Fibroblast of villous mesenchyme (primary cell): ENCODE measurements around the gene PRKACA. TPM values are rescaled to one million over a fixed set of nuclear protein-coding genes. Genes with fewer than 3 reads are reported as not detected.
"Not testable (repeated sequence)": the region's sequence is repeated elsewhere in the genome, so short reads cannot be mapped to it uniquely, and the experiment has no call there.

ENCODE experiments used
- DNase-seq: peaks from one replicate; pipeline ENCODE4 v3.0.0-alpha.2; 2010; ENCODE audit warnings: low read depth
- H3K4me3 ChIP-seq: 2 replicates; pipeline ENCODE4 v1.5.1; 2011; ENCODE audit warnings: low read depth, mild to moderate bottlenecking, low read length
- total RNA-seq: library from RNA; depleted of rRNA; stranded (reverse); fragments of >200 nt; gene quantifications from 2 replicates; pipeline ENCODE4 v1.2.3, GENCODE V29; 2012
- TF ChIP-seq, protein P1 (sequence below): IDR thresholded peaks from 2 replicates; pipeline ENCODE4 v1.5.1; 2012; ENCODE audit warnings: low read depth, mild to moderate bottlenecking, low read length; ENCODE audit not compliant: insufficient read depth

The PRKACA gene
- total RNA-seq, 1 donor = 50.1 TPM

DNA sequence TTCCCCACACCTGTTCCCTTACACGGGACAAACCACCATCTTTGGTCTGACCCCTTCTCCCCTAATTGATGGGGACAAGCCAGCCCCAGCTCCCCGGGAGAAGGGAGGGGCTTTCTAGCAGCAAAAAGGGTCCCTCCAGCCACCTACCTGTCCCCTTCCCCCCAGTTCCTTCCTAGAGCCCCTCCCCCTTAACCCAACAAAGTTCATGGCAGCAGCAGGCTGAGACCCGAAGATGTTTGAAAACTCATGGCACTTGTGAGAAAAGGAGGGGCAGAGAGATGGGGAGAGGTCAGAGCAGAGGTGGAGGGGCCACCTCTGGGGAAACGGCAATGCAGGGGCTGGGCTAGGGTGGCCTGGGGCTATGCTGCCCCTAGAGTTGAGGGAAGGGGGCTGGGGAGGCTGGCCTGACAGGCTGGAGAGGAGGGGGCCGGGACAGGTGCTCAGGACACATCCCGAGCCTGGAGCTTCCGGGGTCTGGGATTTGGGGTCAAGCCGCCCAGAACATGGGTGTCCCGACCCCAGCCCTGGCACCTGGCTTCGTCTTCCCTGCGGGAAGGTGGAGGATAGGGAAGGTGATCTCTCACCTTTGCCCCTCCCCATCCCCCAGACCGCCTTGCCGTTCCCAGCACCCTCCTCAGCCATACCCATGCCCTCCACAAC lies 31.3 kb upstream of the PRKACA start:
- H3K4me3 ChIP-seq = no peak overlapping the region
- DNase-seq = no peak
- TF ChIP-seq, protein P1, sequence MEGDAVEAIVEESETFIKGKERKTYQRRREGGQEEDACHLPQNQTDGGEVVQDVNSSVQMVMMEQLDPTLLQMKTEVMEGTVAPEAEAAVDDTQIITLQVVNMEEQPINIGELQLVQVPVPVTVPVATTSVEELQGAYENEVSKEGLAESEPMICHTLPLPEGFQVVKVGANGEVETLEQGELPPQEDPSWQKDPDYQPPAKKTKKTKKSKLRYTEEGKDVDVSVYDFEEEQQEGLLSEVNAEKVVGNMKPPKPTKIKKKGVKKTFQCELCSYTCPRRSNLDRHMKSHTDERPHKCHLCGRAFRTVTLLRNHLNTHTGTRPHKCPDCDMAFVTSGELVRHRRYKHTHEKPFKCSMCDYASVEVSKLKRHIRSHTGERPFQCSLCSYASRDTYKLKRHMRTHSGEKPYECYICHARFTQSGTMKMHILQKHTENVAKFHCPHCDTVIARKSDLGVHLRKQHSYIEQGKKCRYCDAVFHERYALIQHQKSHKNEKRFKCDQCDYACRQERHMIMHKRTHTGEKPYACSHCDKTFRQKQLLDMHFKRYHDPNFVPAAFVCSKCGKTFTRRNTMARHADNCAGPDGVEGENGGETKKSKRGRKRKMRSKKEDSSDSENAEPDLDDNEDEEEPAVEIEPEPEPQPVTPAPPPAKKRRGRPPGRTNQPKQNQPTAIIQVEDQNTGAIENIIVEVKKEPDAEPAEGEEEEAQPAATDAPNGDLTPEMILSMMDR = no peak

DNA sequence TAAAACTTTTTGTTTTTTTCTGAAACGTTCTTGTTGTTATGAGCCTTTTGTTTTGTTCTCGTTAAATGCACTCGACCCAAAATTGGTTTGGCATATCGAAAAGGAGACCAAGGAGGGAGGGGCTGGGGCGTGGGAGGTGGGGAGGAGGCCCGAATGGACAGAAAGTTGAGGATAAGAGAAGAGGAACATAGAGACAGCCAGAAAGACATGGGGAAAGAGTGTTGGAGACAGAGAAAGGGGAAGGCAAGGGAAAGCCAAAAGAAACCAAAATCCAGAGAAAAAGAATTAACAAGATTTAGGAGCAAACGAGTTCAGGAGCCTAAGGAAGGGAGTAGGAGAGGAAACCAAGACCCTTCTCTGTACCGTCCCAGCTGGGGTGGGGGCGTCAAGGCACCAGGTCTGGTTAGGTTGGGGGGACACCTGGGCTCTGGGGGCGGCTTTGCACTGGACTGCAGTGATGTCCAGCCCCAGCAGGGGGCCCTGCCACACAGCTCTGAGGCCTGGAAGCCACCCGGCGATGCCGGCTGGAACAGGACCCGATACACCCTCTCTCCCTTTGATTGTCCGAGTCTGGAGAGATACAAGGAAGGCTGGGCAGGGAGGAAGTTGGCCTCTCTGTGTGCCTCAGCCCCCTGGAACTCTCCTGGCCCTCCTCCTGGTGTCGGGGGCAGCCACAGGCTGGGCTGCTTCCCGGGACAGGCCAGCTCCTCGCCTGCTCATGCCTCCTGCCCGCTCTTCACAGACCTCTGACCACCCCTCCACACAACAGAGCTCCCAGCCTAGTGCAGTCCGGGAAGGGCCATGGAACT lies 30.4 kb upstream of the PRKACA start:
- no peak overlapping the region for H3K4me3 ChIP-seq
- TF ChIP-seq, protein P1 = peak; percentile 95
- DNase-seq = peak; percentile 57

DNA sequence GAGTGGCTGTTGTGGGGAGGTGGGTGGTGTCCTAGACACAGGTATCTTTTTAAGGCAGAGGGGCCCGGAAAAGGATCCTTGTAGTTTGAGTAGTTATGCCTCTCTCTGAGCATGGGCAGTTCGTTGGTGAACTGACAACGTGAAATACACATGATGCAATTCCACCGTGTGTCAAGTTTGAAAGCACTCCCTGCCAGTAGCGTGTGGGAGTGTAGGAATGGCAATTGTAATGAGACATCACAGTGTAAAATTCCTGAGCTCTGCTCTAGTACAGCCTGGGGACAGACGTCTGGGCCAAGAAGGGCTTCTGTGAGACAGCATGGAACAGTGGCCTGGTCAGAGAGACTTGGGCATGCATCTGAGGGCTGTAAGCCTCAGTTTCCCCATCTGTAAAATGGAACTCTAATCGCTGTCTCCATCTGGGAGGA lies 29.2 kb upstream of the PRKACA start:
- TF ChIP-seq, protein P1 = no peak
- no peak overlapping the region for H3K4me3 ChIP-seq
- peak; percentile 82 for DNase-seq

DNA sequence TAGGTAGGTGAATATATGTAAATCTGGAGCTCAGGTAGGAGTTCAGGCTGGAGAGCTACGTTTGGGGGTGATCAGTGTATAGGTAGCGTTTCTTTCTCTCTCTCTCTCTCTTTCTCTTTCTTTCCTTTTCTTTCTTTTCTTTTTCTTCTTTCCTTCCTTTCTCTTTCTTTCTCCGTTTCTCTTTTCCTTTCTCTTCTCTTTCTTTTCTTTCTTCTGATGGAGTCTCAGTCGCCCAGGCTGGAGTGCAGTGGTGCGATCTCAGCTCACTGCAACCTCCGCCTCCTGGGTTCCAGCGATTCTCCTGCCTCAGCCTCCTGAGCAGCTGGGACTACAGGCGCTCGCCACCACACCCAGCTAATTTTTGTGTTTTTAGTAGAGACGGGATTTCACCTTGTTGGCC lies 28.6 kb upstream of the PRKACA start:
- not testable (repeated sequence) for H3K4me3 ChIP-seq, DNase-seq

DNA sequence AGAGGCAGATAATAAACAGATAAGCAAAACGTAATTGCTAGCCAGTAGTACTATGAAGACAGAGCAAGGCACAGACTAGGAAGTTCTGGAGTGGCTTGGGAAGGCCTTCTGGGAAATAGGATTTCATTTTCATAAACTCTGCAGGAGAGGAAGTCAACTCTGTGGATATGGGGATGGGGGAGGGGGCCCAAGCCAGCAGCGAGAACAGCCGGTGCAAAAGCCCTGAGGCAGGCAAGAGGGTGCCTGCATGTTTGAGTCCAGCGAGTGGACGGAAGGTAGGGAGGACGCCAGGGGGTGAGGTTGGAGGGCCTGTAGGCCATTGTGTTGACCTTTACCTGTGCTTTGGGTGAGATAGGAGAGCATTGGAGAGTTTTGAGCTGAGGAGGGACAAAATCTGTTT lies 27.8 kb upstream of the PRKACA start:
- H3K4me3 ChIP-seq = no peak overlapping the region
- TF ChIP-seq, protein P1 = no peak
- DNase-seq = no peak

DNA sequence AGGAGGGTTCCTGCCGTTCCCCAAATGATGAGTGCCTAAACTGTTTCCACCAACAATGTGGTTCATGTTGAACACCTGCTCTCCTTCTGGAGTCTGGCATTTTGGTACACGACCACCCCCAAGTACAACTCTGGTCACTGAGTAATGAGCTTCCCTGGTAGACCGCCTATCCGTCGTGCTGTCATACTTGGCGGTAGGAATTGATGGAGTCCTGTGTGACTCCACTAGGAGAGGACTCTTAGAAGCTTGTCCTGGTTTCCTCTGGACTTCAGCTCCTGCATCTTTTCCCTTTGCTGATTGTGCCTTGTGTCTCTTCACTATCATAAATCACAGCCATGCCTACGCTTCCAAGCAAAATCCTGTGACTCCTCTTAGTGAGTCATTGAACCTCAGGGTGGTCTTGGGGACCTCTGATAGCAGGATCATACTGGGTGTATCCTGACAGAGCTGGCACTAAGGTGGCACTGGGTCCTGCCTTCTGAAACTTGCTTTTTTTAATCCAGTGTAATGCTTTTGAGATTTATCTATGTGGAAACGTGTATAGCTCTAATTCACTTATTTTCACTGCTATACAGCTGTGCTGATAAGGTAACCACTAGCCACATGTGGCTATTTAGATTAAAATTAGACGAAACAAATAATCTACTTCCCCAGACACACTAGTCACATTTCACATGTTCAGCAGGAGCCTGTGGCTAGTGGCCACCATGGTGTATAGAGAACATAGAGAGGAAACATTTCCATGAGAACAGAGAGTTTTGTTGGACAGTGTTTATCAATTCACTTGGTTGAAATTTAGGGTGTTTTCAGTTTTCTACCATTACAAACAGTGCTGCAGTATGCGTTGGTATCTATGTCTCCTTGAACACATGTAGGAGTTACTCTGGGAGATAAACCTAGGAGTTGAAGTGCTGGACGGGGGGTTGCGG lies 25.0 kb upstream of the PRKACA start:
- TF ChIP-seq, protein P1 = no peak
- H3K4me3 ChIP-seq = no peak overlapping the region
- no peak for DNase-seq

DNA sequence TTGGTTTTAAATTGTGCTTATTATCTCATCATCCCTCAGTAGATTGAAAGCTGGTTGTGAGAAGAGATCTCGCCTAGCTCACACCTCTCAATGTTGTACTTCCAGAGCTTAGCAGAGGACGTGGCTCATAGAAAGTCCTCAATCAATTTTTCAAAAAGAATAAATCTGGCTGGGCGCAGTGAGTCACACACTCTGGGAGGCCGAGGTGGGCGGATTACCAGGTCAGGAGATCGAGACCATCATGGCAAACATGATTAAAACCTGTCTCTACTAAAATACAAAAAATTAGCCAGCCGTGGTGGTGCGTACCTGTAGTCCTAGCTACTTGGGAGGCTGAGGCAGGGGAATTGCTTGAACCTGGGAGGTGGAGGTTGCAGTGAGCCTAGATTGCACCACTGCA lies 23.5 kb upstream of the PRKACA start:
- TF ChIP-seq, protein P1 = no peak
- no peak overlapping the region for H3K4me3 ChIP-seq
- no peak for DNase-seq
